HEK293 (cell line): ENCODE results near the gene MLX.
A peak's percentile ranks its signal among the peaks of the same experiment; 100 is the strongest.

Source experiments
- KLF7 ChIP-seq: fragments of 450-650 bp; formaldehyde crosslinking; IDR thresholded peaks from 2 replicates; pipeline ENCODE4 v1.5.1; 2016; ENCODE audit warnings: missing biosample characterization, missing genetic modification characterization, borderline replicate concordance
- SCRT2 ChIP-seq: fragments of 450-650 bp; formaldehyde crosslinking; IDR thresholded peaks from 2 replicates; pipeline ENCODE4 v1.5.1; 2016; ENCODE audit warnings: missing biosample characterization, missing genetic modification characterization
- SP7 ChIP-seq: fragments of 450-650 bp; formaldehyde crosslinking; IDR thresholded peaks from 2 replicates; pipeline ENCODE4 v1.5.1; 2016; ENCODE audit warnings: missing biosample characterization, missing genetic modification characterization
- YY1 ChIP-seq: fragments of 450-650 bp; formaldehyde crosslinking; IDR thresholded peaks from 2 replicates; pipeline ENCODE4 v1.5.1; 2018; ENCODE audit warnings: missing biosample characterization, missing genetic modification characterization
- ZFP69B ChIP-seq: fragments of 450-650 bp; formaldehyde crosslinking; IDR thresholded peaks from 2 replicates; pipeline ENCODE4 v1.5.1; 2016; ENCODE audit warnings: missing biosample characterization, missing genetic modification characterization
- ZNF146 ChIP-seq: fragments of 450-650 bp; formaldehyde crosslinking; IDR thresholded peaks from 2 replicates; pipeline ENCODE4 v1.5.1; 2016; ENCODE audit warnings: missing biosample characterization, missing genetic modification characterization
- ZNF223 ChIP-seq: fragments of 450-650 bp; formaldehyde crosslinking; IDR thresholded peaks from 2 replicates; pipeline ENCODE4 v1.5.1; 2016; ENCODE audit warnings: missing biosample characterization, missing genetic modification characterization
- ZNF24 ChIP-seq: fragments of 450-650 bp; formaldehyde crosslinking; IDR thresholded peaks from 2 replicates; pipeline ENCODE4 v1.5.1; 2016; ENCODE audit warnings: missing biosample characterization, missing genetic modification characterization
- ZNF292 ChIP-seq: fragments of 450-650 bp; formaldehyde crosslinking; IDR thresholded peaks from 2 replicates; pipeline ENCODE4 v1.5.1; 2016; ENCODE audit warnings: low read depth, missing biosample characterization, missing genetic modification characterization, borderline replicate concordance
- ZNF341 ChIP-seq: fragments of 450-650 bp; formaldehyde crosslinking; IDR thresholded peaks from 2 replicates; pipeline ENCODE4; 2016; ENCODE audit warnings: low read depth, missing biosample characterization, missing genetic modification characterization
- ZNF473 ChIP-seq: fragments of 450-650 bp; formaldehyde crosslinking; IDR thresholded peaks from 2 replicates; pipeline ENCODE4 v1.5.1; 2017; ENCODE audit warnings: missing biosample characterization, missing genetic modification characterization
- ZNF521 ChIP-seq: fragments of 450-650 bp; formaldehyde crosslinking; IDR thresholded peaks from 2 replicates; pipeline ENCODE4 v1.5.1; 2017; ENCODE audit warnings: missing biosample characterization, mild to moderate bottlenecking, missing genetic modification characterization
- ZNF544 ChIP-seq: fragments of 450-650 bp; formaldehyde crosslinking; IDR thresholded peaks from 2 replicates; pipeline ENCODE4 v1.5.0; 2017; ENCODE audit warnings: missing biosample characterization, missing genetic modification characterization
- ZNF549 ChIP-seq: fragments of 450-650 bp; IDR thresholded peaks from 2 replicates; pipeline ENCODE4 v1.5.1; 2018; ENCODE audit warnings: missing biosample characterization, missing genetic modification characterization, mild to moderate bottlenecking, inconsistent platforms, moderate library complexity
- ZNF585B ChIP-seq: fragments of 450-650 bp; formaldehyde crosslinking; IDR thresholded peaks from 2 replicates; pipeline ENCODE4 v1.5.1; 2016; ENCODE audit warnings: missing biosample characterization, missing genetic modification characterization
- ZNF626 ChIP-seq: fragments of 450-650 bp; sonication (Bioruptor Pico); formaldehyde crosslinking; IDR thresholded peaks from 2 replicates; pipeline ENCODE4 v1.5.1; 2018; ENCODE audit warnings: missing biosample characterization, missing genetic modification characterization, inconsistent platforms
- ZNF777 ChIP-seq: fragments of 450-650 bp; formaldehyde crosslinking; IDR thresholded peaks from 2 replicates; pipeline ENCODE4 v1.5.1; 2017; ENCODE audit warnings: missing biosample characterization, missing genetic modification characterization, borderline replicate concordance
- ZNF785 ChIP-seq: fragments of 450-650 bp; formaldehyde crosslinking; IDR thresholded peaks from 2 replicates; pipeline ENCODE4 v1.5.1; 2016; ENCODE audit warnings: missing biosample characterization, missing genetic modification characterization
- ZNF791 ChIP-seq: fragments of 450-650 bp; formaldehyde crosslinking; IDR thresholded peaks from 2 replicates; pipeline ENCODE4 v1.5.1; 2016; ENCODE audit warnings: missing biosample characterization, missing genetic modification characterization
- TF ChIP-seq, protein P1 (sequence below): fragments of 450-650 bp; formaldehyde crosslinking; IDR thresholded peaks from 2 replicates; pipeline ENCODE4 v1.5.1; 2016; ENCODE audit warnings: missing biosample characterization, missing genetic modification characterization, low read depth
- TF ChIP-seq, protein P2 (sequence below): fragments of 450-650 bp; formaldehyde crosslinking; IDR thresholded peaks from 2 replicates; pipeline ENCODE4 v1.5.1; 2016; ENCODE audit warnings: missing biosample characterization, missing genetic modification characterization
- TF ChIP-seq, protein P3 (sequence below): fragments of 450-650 bp; formaldehyde crosslinking; IDR thresholded peaks from 2 replicates; pipeline ENCODE4 v1.5.1; 2016; ENCODE audit warnings: missing biosample characterization, missing genetic modification characterization
- TF ChIP-seq, protein P4 (sequence below): fragments of 450-650 bp; formaldehyde crosslinking; IDR thresholded peaks from 2 replicates; pipeline ENCODE4 v1.5.1; 2016; ENCODE audit warnings: missing biosample characterization, missing genetic modification characterization
- TF ChIP-seq, protein P5 (sequence below): fragments of 450-650 bp; formaldehyde crosslinking; optimal IDR thresholded peaks from 2 replicates; pipeline ENCODE3; 2016; ENCODE audit warnings: missing biosample characterization, mild to moderate bottlenecking, missing genetic modification characterization
- TF ChIP-seq, protein P6 (sequence below): fragments of 450-650 bp; formaldehyde crosslinking; IDR thresholded peaks from 2 replicates; pipeline ENCODE4 v1.5.1; 2017; ENCODE audit warnings: missing biosample characterization, missing genetic modification characterization
- TF ChIP-seq, protein P7 (sequence below): fragments of 450-650 bp; formaldehyde crosslinking; IDR thresholded peaks from 2 replicates; pipeline ENCODE4 v1.5.1; 2016; ENCODE audit warnings: missing biosample characterization, missing genetic modification characterization

Gene MLX

DNA sequence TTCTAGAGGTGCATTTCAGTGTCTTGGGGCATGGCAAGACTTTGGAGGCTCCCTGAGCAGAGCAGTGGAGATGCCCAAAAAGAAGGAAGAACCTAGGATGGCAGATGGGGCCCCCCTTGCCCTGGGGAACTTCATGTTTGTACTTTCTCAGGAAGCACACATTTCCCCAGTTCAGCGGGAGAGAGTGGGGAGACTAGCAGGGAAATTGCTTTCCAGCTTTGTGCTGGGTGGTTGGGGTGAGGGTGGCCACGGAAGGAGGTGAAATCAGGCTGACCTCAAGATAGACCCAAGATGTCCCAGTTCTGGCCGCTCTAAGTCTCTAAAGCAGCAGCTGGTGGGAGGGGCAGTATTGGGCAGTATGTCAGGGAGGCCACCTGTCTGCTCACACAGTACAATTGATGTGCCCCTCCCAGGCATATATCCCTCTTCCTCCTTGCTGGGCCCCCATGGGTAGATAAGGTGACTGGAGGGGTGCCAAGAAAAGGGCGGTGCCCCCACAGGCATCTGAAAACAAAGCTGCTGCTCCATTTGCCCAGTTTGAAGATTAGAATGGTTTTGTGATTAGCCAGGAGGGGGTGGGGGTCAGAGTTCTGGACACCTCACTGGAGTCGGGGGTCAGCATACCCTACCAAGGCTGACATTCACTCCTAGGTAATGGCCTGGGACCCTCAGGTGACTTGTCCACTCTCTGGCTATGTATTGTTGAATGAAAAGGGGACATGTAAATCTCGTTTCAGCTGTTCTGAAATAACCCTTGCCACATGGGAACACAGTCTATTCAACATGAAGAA is 48.0 kb upstream of the MLX start (continued):
- no peak for TF ChIP-seq ZNF585B (tag by site-specific recombination)
- 0 out of 2 replicates have a peak, but pooled peaks have one; percentile 6 for TF ChIP-seq ZNF341 (tag by site-specific recombination)
- TF ChIP-seq, protein P1, sequence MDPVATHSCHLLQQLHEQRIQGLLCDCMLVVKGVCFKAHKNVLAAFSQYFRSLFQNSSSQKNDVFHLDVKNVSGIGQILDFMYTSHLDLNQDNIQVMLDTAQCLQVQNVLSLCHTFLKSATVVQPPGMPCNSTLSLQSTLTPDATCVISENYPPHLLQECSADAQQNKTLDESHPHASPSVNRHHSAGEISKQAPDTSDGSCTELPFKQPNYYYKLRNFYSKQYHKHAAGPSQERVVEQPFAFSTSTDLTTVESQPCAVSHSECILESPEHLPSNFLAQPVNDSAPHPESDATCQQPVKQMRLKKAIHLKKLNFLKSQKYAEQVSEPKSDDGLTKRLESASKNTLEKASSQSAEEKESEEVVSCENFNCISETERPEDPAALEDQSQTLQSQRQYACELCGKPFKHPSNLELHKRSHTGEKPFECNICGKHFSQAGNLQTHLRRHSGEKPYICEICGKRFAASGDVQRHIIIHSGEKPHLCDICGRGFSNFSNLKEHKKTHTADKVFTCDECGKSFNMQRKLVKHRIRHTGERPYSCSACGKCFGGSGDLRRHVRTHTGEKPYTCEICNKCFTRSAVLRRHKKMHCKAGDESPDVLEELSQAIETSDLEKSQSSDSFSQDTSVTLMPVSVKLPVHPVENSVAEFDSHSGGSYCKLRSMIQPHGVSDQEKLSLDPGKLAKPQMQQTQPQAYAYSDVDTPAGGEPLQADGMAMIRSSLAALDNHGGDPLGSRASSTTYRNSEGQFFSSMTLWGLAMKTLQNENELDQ = no peak
- TF ChIP-seq, protein P2, sequence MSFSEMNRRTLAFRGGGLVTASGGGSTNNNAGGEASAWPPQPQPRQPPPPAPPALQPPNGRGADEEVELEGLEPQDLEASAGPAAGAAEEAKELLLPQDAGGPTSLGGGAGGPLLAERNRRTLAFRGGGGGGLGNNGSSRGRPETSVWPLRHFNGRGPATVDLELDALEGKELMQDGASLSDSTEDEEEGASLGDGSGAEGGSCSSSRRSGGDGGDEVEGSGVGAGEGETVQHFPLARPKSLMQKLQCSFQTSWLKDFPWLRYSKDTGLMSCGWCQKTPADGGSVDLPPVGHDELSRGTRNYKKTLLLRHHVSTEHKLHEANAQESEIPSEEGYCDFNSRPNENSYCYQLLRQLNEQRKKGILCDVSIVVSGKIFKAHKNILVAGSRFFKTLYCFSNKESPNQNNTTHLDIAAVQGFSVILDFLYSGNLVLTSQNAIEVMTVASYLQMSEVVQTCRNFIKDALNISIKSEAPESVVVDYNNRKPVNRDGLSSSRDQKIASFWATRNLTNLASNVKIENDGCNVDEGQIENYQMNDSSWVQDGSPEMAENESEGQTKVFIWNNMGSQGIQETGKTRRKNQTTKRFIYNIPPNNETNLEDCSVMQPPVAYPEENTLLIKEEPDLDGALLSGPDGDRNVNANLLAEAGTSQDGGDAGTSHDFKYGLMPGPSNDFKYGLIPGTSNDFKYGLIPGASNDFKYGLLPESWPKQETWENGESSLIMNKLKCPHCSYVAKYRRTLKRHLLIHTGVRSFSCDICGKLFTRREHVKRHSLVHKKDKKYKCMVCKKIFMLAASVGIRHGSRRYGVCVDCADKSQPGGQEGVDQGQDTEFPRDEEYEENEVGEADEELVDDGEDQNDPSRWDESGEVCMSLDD (tag by site-specific recombination) = no peak
- peak; percentile 79; the same call in 1 of the 2 replicates for TF ChIP-seq ZFP69B
- TF ChIP-seq ZNF24 = no peak
- no peak for TF ChIP-seq ZNF473 (tag by site-specific recombination)
- TF ChIP-seq ZNF544 (tag by site-specific recombination) = no peak
- TF ChIP-seq ZNF292 = no peak
- TF ChIP-seq SCRT2 (tag by site-specific recombination) = peak; percentile 93
- TF ChIP-seq ZNF785 (tag by site-specific recombination) = no peak
- TF ChIP-seq KLF7 = no peak; the same call in 1 of the 2 replicates
- TF ChIP-seq ZNF549 (tag by site-specific recombination) = no peak
- TF ChIP-seq, protein P3, sequence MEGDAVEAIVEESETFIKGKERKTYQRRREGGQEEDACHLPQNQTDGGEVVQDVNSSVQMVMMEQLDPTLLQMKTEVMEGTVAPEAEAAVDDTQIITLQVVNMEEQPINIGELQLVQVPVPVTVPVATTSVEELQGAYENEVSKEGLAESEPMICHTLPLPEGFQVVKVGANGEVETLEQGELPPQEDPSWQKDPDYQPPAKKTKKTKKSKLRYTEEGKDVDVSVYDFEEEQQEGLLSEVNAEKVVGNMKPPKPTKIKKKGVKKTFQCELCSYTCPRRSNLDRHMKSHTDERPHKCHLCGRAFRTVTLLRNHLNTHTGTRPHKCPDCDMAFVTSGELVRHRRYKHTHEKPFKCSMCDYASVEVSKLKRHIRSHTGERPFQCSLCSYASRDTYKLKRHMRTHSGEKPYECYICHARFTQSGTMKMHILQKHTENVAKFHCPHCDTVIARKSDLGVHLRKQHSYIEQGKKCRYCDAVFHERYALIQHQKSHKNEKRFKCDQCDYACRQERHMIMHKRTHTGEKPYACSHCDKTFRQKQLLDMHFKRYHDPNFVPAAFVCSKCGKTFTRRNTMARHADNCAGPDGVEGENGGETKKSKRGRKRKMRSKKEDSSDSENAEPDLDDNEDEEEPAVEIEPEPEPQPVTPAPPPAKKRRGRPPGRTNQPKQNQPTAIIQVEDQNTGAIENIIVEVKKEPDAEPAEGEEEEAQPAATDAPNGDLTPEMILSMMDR (tag by site-specific recombination) = no peak
- TF ChIP-seq, protein P4, sequence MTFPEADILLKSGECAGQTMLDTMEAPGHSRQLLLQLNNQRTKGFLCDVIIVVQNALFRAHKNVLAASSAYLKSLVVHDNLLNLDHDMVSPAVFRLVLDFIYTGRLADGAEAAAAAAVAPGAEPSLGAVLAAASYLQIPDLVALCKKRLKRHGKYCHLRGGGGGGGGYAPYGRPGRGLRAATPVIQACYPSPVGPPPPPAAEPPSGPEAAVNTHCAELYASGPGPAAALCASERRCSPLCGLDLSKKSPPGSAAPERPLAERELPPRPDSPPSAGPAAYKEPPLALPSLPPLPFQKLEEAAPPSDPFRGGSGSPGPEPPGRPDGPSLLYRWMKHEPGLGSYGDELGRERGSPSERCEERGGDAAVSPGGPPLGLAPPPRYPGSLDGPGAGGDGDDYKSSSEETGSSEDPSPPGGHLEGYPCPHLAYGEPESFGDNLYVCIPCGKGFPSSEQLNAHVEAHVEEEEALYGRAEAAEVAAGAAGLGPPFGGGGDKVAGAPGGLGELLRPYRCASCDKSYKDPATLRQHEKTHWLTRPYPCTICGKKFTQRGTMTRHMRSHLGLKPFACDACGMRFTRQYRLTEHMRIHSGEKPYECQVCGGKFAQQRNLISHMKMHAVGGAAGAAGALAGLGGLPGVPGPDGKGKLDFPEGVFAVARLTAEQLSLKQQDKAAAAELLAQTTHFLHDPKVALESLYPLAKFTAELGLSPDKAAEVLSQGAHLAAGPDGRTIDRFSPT (tag by site-specific recombination) = no peak
- TF ChIP-seq ZNF791 (tag by site-specific recombination) = no peak
- TF ChIP-seq ZNF521 (tag by site-specific recombination) = no peak
- TF ChIP-seq, protein P5, sequence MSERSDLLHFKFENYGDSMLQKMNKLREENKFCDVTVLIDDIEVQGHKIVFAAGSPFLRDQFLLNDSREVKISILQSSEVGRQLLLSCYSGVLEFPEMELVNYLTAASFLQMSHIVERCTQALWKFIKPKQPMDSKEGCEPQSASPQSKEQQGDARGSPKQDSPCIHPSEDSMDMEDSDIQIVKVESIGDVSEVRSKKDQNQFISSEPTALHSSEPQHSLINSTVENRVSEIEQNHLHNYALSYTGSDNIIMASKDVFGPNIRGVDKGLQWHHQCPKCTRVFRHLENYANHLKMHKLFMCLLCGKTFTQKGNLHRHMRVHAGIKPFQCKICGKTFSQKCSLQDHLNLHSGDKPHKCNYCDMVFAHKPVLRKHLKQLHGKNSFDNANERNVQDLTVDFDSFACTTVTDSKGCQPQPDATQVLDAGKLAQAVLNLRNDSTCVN (tag by site-specific recombination) = no peak
- no peak for TF ChIP-seq YY1 (tag by site-specific recombination)
- TF ChIP-seq ZNF626 (tag by site-specific recombination) = no peak
- TF ChIP-seq, protein P6, sequence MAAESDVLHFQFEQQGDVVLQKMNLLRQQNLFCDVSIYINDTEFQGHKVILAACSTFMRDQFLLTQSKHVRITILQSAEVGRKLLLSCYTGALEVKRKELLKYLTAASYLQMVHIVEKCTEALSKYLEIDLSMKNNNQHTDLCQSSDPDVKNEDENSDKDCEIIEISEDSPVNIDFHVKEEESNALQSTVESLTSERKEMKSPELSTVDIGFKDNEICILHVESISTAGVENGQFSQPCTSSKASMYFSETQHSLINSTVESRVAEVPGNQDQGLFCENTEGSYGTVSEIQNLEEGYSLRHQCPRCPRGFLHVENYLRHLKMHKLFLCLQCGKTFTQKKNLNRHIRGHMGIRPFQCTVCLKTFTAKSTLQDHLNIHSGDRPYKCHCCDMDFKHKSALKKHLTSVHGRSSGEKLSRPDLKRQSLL = no peak
- TF ChIP-seq, protein P7, sequence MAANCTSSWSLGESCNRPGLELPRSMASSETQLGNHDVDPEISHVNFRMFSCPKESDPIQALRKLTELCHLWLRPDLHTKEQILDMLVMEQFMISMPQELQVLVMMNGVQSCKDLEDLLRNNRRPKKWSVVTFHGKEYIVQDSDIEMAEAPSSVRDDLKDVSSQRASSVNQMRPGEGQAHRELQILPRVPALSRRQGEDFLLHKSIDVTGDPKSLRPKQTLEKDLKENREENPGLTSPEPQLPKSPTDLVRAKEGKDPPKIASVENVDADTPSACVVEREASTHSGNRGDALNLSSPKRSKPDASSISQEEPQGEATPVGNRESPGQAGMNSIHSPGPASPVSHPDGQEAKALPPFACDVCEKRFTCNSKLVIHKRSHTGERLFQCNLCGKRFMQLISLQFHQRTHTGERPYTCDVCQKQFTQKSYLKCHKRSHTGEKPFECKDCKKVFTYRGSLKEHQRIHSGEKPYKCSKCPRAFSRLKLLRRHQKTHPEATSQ (tag by site-specific recombination) = no peak
- no peak for TF ChIP-seq ZNF777
- TF ChIP-seq SP7 (tag by site-specific recombination) = no peak
- no peak for TF ChIP-seq ZNF223 (tag by site-specific recombination)
- TF ChIP-seq ZNF146 (tag by site-specific recombination) = no peak
